ENCODE measurements around the gene PTGDR.

The PTGDR gene

GRCh38 chr14:52267501-52268278 lies at the start of gene PTGDR:
Gene PTGDR, plus strand, starts transcription at chr14:52267698. Its CDS starts 117 bp downstream, at chr14:52267815.
- no peak for DNase-seq

GRCh38 chr14:52219488-52220084 lies 47.9 kb upstream of the PTGDR start:
- no peak for DNase-seq

GRCh38 chr14:52220924-52221811 lies 46.3 kb upstream of the PTGDR start:
- DNase-seq, result peak; percentile 4

DNA sequence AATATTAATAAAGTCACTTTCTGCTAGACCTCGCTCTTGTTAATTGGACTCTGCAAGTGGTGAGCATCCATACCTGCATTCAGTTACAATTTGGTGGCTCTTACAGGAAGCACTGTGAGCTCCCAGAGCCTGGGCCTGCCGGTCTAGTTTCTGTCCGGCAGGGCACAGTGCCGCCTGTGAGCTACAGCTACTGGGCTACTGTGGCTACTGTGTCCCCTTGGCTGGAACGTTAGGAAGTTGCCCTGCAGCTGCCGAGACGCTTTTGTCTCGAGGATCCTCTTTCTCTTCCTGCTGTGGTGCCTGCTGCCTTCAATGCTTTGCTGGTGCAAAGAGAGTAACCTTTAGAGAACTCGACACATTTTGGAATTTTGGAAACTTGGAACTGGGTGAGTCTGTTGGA lies 44.6 kb upstream of the PTGDR start:
- no peak for DNase-seq

GRCh38 chr14:52227619-52228222 lies 39.8 kb upstream of the PTGDR start:
- no peak for DNase-seq

- no peak for DNase-seq
Observed at GRCh38 chr14:52233693-52234092, 33.8 kb upstream of the PTGDR start.

GRCh38 chr14:52235434-52235833 lies 32.1 kb upstream of the PTGDR start:
- no peak for DNase-seq

- no peak for DNase-seq
Observed at GRCh38 chr14:52235866-52236510, 31.5 kb upstream of the PTGDR start.

- DNase-seq, result no peak
Observed at GRCh38 chr14:52238682-52239081, 28.8 kb upstream of the PTGDR start.

DNA sequence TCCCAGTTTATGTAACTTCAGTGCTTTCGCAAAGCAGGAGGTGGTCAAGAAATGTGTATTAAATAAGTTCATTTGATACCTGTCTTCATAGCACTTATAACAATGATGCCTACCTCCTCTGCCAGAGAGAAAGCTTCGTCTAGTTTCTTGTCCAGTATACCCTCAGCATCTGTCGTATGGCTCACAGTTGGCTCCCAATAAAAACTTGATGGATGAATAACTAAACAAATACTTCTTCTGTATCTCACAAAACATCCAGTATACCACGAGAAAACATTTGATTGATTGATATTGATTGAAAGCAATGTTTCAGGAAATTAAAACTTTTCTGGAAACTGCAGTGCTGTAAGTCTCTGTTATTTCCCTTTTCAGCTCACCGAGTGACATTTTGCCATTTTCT lies 26.9 kb upstream of the PTGDR start:
- DNase-seq, result no peak

- no peak for DNase-seq
Observed at GRCh38 chr14:52241087-52241793, 26.3 kb upstream of the PTGDR start.

DNA sequence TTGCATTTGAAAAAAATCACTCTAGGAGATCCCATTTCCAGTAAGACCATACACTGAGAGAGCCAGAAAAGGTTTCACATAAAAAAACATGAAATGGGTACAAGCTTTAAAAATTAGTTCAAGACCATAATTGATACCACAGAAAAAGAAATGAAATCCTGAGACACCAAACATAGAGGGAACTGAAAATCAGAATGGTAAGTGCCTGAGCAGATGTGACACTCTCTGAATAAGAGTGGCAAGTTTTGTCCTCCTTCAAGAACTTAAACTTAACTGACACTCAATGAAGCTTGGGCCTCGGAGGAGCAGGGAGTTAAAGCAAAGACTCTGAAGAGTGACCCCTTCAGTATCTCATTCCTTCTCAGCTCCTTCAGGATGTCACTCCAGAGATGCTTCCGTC lies 23.2 kb upstream of the PTGDR start:
- DNase-seq, result no peak

DNA sequence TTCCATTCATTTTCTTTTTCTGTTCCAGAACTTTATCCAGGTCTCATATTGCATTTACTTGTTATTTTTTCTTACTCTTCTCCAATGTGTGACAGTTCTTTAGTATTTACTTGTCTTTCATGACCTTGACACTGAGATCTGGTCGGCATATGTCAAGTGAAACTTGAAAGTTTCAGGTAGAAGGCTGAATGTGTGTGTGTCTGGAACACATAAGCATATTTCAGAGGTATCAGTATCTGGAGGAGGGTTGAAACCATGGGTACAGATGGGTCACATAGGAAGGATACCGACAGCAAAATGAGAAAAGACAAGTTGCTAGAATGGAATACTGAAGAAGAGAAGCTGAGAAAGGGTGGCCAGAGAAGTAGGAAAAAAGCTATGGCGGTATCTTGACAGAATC lies 22.5 kb upstream of the PTGDR start:
- DNase-seq, result no peak

DNA sequence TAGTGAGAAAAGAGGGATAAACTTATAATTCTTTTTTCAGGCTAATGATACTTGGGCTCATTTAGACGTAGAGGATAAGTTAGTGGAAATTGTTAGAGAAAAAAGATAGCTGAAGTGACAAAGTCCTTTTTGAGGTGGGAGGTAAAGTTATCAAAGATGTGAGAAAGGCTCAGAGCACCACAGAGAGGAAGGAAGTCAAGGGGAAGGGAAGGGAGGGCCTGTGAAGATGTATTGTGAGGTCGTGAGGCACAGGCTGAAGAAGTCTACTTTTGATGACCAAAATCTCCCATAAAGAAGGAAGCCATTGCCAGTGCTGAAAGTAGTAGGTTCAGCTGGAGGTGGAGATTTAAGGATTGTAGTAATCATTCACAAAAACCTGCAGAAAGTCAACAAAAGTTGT lies 19.4 kb upstream of the PTGDR start:
- no peak for DNase-seq

DNA sequence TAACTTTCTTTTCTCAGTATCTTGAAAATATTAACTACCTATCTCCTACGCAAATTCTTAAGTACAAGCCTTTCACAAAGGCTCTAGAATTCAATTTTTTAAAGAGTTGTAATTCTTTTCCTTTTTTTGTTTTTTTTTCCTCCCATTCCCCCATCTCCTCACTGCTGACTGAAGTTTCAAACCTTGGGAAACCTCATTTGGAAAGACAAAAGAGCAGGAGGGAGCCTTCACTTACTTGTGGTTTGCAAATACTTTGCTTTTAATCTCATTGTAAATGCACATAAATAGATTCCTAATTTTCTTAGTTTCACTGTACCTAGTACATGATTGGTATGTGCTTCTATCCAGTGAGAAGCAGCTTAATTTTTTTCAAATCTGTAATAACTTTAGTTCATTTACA lies 15.8 kb upstream of the PTGDR start:
- no peak for DNase-seq

DNA sequence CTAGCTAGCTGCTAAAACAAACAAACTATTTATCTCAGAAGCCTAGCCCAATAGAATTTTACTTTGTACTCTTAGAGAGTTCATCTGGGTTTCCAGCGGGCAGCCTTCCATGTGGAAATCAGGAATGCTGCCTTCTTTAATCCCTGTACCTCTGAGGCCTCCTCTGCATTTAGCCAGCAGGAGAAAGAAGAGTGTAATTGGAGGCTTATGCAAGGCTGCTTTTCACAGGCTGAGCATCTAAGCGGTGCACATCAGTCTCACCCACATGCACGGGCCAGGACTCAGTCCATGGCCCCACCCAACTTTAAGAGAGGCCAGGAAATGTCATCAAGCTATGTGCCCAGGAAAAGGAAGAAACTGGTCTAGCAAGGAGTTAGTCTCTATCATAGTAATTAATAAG lies 14.0 kb upstream of the PTGDR start:
- no peak for DNase-seq

- DNase-seq, result no peak
Observed at GRCh38 chr14:52254086-52254485, 13.4 kb upstream of the PTGDR start.

GRCh38 chr14:52258783-52259182 lies 8.7 kb upstream of the PTGDR start:
- DNase-seq, result no peak

DNA sequence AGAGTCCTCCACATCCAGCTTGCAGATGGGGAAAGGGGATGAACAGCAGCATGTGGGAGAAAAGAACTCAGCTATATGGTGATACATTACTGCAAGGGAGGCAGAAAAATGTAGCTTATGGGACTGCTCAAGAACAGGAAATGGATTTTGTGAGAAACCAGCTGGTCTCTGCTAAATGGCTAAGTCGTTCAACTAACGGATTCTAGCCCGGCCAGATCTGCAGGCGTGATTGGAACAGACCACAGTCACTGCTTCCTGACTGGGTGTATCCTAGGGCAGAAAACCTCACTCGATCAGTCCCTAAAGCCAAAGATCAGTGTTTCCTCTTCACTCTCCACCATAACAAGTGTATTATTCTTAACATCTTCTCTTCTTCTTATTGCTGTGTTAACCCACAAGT lies 8.1 kb upstream of the PTGDR start:
- DNase-seq, result no peak

GRCh38 chr14:52262600-52262999 lies 4.9 kb upstream of the PTGDR start:
- no peak for DNase-seq

GRCh38 chr14:52263190-52263589 lies 4.3 kb upstream of the PTGDR start:
- DNase-seq, result no peak

- no peak for DNase-seq
Observed at GRCh38 chr14:52265253-52265652, 2.2 kb upstream of the PTGDR start.

Data from activated CD4-positive, alpha-beta T cell treated with anti-CD3 and anti-CD28 coated beads, Interleukin-2, amount 50 U/mL, for 16 hours (primary cell).